Measurements from ENCODE around the gene ULK3.
"Not testable (repeated sequence)": the region's sequence is repeated elsewhere in the genome, so short reads cannot be mapped to it uniquely, and the experiment has no call there.

The ULK3 gene

DNA sequence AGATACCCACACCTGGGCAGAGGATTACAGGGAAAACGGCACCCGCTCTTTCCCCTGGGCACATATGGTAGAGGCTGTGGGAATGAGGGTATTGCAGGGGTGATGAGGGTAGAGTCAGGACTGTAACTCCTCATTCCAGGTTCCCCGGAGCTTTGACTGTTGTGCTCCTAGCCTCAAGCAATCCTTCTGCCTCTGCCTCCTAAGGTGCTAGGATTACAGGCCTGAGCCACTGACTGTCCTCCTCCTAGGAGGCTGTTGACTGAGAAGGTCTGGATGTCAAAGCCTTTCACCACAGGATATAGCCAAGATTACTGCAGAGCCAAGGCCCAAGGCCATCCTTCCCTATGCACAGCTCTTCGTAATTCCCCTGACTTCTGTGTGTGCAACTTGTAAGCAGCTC is 45.8 kb upstream of the ULK3 start:
- no peak for DNase-seq (ENCODE audit: low read depth)
- H3K4me3 ChIP-seq (ENCODE audit: low read depth, low read length) = no peak overlapping the region
- no peak for TF ChIP-seq CTCF (conservative IDR thresholded peaks at IDR 0.05; ENCODE audit: low read depth, low read length)

GRCh38 chr15:74887537-74888193 is 44.7 kb upstream of the ULK3 start:
- not testable (repeated sequence) for DNase-seq (ENCODE audit: low read depth); H3K4me3 ChIP-seq (ENCODE audit: low read depth, low read length)

DNA sequence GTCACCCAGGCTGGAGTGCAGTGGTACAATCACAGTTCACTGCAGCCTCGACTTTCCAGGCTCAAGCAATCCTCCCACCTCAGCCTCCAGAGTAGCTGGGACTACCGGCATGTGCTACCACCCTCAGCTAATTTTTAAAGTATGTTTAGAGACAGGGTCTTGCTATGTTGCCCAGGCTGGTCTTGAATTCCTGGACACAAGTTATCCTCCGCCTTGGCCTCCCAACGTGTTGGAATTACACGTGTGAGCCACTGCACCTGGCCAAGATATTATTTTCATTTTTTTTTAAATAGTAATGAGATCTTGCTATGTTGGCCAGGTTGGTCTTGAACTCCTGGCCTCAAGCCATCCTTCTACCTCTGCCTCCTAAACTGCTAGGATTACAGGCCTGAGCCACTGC is 42.5 kb upstream of the ULK3 start:
- H3K4me3 ChIP-seq (ENCODE audit: low read depth, low read length) = no peak overlapping the region
- no peak for DNase-seq (ENCODE audit: low read depth)
- TF ChIP-seq CTCF (conservative IDR thresholded peaks at IDR 0.05; ENCODE audit: low read depth, low read length) = no peak

- H3K4me3 ChIP-seq (ENCODE audit: low read depth, low read length) = no peak overlapping the region
- no peak for DNase-seq (ENCODE audit: low read depth)
- TF ChIP-seq CTCF (conservative IDR thresholded peaks at IDR 0.05; ENCODE audit: low read depth, low read length) = no peak
These were observed 41.7 kb upstream of the ULK3 start for GRCh38 chr15:74884428-74885223.

GRCh38 chr15:74882528-74882927 is 39.6 kb upstream of the ULK3 start:
- no peak for TF ChIP-seq CTCF (conservative IDR thresholded peaks at IDR 0.05; ENCODE audit: low read depth, low read length)
- no peak overlapping the region for H3K4me3 ChIP-seq (ENCODE audit: low read depth, low read length)

DNA sequence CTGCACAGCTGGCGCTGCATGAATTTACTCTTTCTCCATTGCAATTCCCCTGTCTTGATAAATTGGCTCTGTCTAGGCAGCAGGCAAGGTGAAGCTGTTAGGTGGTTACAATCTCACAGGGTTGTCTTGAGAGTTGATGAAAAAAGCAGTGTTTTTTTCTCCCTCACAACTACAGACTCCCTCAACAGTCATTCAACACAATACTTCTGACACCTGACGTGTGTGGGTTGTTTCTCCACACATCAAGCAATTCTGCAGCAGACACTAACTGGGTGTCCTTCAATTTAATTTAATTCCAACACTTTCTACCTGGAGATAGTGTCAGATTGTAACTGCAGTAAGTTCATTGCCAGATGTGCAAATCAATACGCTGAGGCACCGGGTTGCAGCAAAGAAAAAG is 35.3 kb upstream of the ULK3 start:
- TF ChIP-seq CTCF (conservative IDR thresholded peaks at IDR 0.05; ENCODE audit: low read depth, low read length) = no peak
- no peak overlapping the region for H3K4me3 ChIP-seq (ENCODE audit: low read depth, low read length)
- DNase-seq (ENCODE audit: low read depth) = no peak

More at GRCh38 chr15:74882528-74882927, 39.6 kb upstream of the ULK3 start:
- DNase-seq (ENCODE audit: low read depth) = no peak

GRCh38 chr15:74873756-74874424 is 30.9 kb upstream of the ULK3 start:
- TF ChIP-seq CTCF (conservative IDR thresholded peaks at IDR 0.05; ENCODE audit: low read depth, low read length) = no peak
- peak; percentile 39 for DNase-seq (ENCODE audit: low read depth)
- peak overlapping the region; percentile 92 for H3K4me3 ChIP-seq (ENCODE audit: low read depth, low read length)

All from choroid plexus epithelial cell (primary cell).